Measurements from ENCODE around the gene MORC1. TPM values are rescaled to one million over a fixed set of nuclear protein-coding genes. Genes with fewer than 3 reads are reported as not detected.

MORC1 gene
- total RNA-seq, 1 experiment from 2014 or later = not detected

DNA sequence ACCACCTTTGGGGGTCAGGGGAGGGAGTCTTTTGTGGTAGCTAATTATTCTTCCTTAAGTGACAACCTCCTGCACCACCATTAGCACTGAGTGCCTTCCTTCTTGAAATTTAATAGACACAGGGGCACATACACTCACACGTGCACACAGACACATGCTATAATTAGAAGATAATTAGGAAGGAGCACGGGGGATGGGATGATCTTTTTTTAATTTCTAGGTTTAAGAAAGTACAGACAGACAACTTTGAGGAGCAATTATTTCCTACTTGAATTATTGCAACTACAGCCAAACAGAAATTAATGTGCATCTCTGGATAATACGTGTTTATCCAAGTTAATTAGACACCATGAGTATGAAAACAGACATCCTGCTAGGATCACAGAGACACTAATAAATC, 119.5 kb downstream of the MORC1 start:
- no peak overlapping the region for H3K4me3 ChIP-seq
- no peaks in the 10 kb centered on the region for H3K36me3 ChIP-seq
- H3K9me3 ChIP-seq = no peaks in the 10 kb centered on the region
- no peak for DNase-seq
- H3K27me3 ChIP-seq = peaks cover 2% of the 10 kb centered on the region

DNA sequence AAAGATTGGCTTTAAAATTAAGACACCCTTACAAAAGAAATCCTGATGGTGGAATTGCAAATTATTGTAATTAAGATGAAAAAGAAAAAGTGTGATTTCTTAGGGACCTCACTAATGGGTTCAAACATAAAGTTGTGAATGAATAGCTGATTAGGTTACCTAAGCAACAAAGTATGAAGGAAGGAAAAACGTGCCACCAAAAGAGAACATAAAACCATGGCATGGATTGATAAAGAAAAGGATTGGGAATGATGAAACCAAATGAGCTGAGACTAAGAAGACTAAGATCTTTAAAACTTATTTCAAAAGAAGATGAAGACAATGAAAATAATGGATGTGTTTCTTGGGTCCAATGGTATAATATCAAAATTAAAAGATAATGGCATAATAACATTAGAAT, 132.1 kb downstream of the MORC1 start:
- Histone ChIP-seq H3K9me3 (no peaks in the 10 kb centered on the region), H3K36me3 (no peaks in the 10 kb centered on the region), H3K4me3 (no peak overlapping the region), H3K27me3 (peaks cover 8% of the 10 kb centered on the region)
- DNase-seq = no peak

DNA sequence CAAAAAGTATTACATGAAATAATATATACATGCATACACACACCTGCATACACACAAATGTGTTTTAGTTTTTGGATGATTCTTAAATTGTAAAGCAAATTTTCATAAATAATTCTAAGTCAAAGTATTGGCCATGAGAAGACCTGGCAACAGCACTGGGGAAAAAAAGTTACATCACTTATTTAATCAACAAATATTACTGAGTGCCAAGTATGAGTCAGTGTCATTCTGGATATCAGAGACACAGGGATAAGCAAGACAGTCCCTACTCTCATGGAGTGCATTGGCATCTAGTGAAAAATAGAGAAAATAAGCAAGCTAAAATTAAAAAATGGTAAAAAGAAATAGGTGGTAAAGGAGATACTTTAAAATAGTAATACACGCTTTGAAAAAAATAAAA, 134.9 kb downstream of the MORC1 start:
- H3K27me3 ChIP-seq = peaks cover 8% of the 10 kb centered on the region
- H3K4me3 ChIP-seq = no peak overlapping the region
- H3K9me3 ChIP-seq = no peaks in the 10 kb centered on the region
- no peak for DNase-seq
- H3K36me3 ChIP-seq = no peaks in the 10 kb centered on the region

DNA sequence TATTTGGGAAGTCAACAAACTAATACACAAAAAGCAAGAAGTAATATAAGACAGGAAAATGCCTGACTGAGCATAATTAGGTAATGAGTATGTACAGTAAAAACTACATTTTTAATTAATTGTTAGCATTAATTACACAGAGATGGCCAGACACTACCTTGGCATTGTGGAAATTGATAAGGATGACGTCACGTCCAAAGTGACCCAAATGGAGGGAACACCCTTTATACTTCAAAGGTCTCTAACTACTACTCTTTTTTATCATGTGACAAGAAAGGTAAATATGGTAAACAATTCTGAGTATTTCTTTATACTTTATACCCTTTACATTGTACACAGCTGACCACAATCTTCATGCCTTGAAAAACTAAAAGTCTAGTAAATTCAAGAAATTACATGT, 141.9 kb downstream of the MORC1 start:
- no peak for DNase-seq
- Histone ChIP-seq H3K27me3 (no peaks in the 10 kb centered on the region), H3K4me3 (no peak overlapping the region), H3K9me3 (no peaks in the 10 kb centered on the region), H3K36me3 (no peaks in the 10 kb centered on the region)

DNA sequence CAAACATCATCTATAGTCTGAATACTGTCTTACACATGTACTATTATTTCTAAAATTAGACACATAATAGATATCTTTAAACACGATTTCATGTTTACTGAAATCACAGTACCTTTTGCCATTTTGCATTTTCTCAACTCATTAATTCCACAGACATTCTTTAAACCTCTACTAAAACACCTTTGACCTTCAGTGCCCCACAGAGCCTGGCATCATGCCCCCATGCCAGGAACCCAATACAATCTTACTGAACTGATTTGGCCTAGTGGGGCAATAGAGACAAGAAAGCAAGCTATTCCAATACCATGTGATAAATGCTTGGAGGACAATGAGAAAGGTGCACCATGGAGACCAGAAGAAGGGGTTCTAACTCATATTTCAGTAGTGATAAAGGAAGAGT, 144.9 kb downstream of the MORC1 start:
- Histone ChIP-seq H3K4me3 (no peak overlapping the region), H3K36me3 (no peaks in the 10 kb centered on the region), H3K27me3 (no peaks in the 10 kb centered on the region), H3K9me3 (no peaks in the 10 kb centered on the region)
- DNase-seq = no peak

DNA sequence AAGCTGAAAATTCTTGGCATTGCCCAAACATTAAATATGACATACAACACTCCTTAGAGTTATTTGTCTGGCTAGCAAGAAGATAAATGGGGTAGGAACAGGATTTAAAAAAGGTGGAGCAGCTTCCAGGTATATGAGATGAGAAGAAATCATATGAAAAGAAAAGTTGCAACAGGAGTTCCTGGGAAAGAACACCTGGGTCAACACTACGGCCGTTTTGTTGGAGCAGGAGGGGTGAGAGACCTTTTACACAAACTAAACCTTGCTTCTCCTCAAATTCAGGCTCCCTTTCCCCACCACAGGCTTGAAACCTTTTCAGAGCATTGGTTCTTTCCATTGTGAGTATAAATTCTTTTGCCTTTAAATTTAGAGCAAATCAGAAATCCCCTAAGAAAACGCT, 145.5 kb downstream of the MORC1 start:
- Histone ChIP-seq H3K4me3 (no peak overlapping the region), H3K27me3 (no peaks in the 10 kb centered on the region), H3K9me3 (no peaks in the 10 kb centered on the region), H3K36me3 (no peaks in the 10 kb centered on the region)
- DNase-seq = no peak

DNA sequence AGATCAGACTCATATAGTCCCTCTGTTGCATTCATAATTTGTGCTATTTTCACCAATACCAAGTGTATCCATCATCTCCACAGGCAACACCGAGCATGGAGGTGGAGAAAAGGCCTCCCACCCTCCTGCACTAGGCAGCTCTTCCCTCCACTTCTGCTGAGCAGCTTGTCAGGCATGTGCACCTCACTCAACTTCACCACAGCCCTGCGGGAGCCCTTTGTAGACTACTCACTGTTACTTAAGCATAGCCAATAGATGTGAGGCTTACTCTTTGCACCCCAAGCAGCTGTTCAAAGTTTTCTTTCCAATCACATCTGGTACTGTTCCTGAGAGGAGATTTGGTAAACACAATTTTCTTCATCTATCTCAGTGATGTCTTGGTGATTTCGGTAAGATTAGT, 147.4 kb downstream of the MORC1 start:
- no peak for DNase-seq
- Histone ChIP-seq H3K27me3 (no peaks in the 10 kb centered on the region), H3K4me3 (no peak overlapping the region), H3K36me3 (no peaks in the 10 kb centered on the region), H3K9me3 (no peaks in the 10 kb centered on the region)

DNA sequence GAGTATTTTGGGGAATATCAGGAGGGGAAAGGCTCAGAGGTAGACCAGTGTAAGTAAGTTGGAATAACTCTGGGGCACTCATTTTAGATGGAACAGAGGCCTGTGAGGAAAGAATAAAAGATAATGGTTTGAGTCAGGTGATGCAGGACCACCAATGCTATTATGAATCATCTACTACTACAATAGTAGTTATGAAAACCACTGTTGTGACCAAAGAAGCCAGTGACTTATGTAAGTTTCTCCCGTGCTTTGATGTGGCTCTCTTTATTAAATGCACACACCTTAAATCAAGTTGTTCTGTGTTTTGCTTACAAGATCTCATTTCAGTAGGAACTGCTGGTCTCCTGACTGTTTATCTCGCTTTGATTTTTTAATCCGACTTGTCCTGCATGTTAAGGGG, 151.2 kb downstream of the MORC1 start:
- no peaks in the 10 kb centered on the region for H3K36me3 ChIP-seq
- H3K4me3 ChIP-seq = no peak overlapping the region
- DNase-seq = no peak
- H3K27me3 ChIP-seq = no peaks in the 10 kb centered on the region
- H3K9me3 ChIP-seq = no peaks in the 10 kb centered on the region

DNA sequence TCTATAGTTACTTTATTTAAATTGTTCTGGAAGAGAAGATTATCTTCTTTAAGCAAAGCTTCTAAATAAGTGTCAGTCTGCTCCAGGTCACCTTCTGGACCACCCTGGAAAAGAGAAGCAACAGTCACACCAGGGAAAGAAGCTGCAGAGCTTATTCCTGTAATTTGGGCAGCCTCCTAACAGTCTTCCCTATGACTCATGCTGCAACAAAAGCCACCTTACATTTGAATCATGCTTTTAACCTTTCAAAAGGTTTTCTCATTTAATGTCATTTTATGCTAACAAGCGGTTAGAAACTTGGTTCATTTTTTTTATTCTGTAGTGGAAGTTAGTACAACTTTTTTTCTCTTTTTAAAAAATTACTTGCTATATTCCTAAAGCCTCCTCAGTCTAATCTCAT, 158.9 kb downstream of the MORC1 start:
- Histone ChIP-seq H3K36me3 (no peaks in the 10 kb centered on the region), H3K9me3 (no peaks in the 10 kb centered on the region), H3K4me3 (no peak overlapping the region), H3K27me3 (no peaks in the 10 kb centered on the region)
- no peak for DNase-seq

DNA sequence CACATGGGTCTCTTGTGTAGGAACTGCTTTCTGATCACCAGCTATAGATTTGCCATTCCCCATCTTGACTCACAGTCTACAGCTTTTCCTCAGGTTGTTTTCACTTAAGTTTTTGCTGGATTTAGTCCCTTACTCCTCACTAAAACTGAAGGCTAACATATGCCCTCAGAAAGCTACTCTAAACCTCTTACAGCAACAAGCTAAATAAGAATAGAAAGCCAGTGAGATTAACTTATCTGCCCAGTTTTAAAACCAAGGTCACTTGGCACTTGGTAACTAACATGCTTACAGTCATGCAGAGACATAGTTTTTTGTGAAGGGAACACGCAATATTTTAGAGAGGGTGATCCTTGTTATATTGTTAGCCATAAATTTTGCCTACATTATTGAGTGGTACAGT, 164.2 kb downstream of the MORC1 start, which contains the start of gene GUCA1C:
GUCA1C (minus strand) TSS at position 180 of the 400 bp plus-strand sequence; CDS start at position 63, 117 bp downstream.
- Histone ChIP-seq H3K4me3 (no peak within 1 kb of the TSS), H3K9me3 (no peaks in the 10 kb centered on the region), H3K27me3 (no peaks in the 10 kb centered on the region; the same call in 1 of the 2 replicates), H3K36me3 (no peaks in the 10 kb centered on the region)
- no peak for DNase-seq

DNA sequence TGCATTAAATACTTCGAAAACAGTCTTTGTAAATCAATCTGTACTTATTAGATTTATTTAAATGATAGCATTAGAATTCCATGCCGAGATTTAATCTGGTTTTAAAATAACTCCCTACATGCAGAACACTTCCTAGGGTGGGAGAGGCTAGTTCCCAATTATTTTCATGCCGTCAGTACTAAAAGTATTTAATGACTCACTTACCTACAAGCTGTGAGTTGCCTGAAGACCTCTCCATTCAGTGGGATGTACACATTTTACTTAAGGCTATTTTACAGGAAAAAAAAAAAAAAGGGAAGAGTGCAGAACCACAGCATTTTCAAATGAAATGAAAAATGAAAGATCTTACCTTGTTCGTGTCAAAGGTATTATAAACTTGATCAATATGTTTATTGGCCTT, 164.7 kb downstream of the MORC1 start:
- H3K9me3 ChIP-seq = no peaks in the 10 kb centered on the region
- no peak overlapping the region for H3K4me3 ChIP-seq
- H3K27me3 ChIP-seq = no peaks in the 10 kb centered on the region; the same call in 1 of the 2 replicates
- H3K36me3 ChIP-seq = no peaks in the 10 kb centered on the region
- no peak for DNase-seq

DNA sequence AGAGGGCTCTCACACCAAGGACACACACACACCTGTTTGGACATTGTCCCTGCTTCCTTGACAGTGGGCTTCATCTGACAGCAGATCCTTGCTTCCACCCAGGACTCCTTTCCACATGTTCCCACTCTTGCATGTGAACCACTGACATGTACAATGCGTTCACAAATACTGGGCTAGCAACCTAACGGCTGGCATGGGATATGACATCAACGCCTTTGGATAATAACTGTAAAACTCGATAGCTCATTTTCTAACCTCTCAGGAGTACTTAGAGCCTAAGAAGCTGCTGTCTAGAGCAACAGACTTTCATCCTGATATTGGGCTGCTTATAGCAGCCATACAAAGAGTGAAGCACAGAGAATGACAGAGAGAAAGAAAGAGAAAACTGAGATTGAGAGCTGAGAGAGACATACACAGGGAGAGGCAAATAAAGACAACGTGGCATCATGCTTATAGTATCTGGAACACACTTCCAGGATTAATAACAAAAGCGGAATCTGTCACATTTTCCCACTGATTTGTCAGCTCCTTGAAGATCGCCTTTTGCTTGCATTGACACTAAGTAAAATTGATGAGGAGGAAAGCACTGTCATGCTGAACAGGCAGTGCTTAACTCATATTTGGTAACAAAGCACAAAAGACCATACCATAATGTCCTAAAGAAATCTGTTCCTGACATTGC, 166.0 kb downstream of the MORC1 start:
- Histone ChIP-seq H3K4me3 (no peak overlapping the region), H3K9me3 (no peaks in the 10 kb centered on the region), H3K27me3 (no peaks in the 10 kb centered on the region; the same call in 1 of the 2 replicates), H3K36me3 (no peaks in the 10 kb centered on the region)
- no peak for DNase-seq

DNA sequence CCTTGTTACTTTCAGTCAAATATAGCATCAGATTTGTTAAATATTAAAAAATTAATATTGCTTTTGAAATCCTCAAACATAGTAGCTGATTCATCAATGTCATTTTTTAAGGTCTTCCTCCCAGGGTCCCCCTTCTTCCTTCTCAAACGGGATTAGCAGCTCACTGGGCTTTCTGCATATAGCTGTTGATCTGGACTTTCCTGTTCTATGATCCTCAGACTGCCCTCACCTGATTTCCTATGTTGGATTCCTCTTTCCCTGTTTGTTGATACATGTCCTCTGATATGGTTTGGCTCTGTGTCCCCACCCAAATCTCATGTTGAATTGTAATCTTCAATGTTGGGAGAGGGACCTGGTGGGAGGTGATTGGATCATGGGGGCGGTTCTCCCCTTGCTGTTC, 170.1 kb downstream of the MORC1 start:
- Histone ChIP-seq H3K4me3 (no peak overlapping the region), H3K36me3 (no peaks in the 10 kb centered on the region), H3K9me3 (no peaks in the 10 kb centered on the region), H3K27me3 (no peaks in the 10 kb centered on the region; the same call in 1 of the 2 replicates)
- no peak for DNase-seq

DNA sequence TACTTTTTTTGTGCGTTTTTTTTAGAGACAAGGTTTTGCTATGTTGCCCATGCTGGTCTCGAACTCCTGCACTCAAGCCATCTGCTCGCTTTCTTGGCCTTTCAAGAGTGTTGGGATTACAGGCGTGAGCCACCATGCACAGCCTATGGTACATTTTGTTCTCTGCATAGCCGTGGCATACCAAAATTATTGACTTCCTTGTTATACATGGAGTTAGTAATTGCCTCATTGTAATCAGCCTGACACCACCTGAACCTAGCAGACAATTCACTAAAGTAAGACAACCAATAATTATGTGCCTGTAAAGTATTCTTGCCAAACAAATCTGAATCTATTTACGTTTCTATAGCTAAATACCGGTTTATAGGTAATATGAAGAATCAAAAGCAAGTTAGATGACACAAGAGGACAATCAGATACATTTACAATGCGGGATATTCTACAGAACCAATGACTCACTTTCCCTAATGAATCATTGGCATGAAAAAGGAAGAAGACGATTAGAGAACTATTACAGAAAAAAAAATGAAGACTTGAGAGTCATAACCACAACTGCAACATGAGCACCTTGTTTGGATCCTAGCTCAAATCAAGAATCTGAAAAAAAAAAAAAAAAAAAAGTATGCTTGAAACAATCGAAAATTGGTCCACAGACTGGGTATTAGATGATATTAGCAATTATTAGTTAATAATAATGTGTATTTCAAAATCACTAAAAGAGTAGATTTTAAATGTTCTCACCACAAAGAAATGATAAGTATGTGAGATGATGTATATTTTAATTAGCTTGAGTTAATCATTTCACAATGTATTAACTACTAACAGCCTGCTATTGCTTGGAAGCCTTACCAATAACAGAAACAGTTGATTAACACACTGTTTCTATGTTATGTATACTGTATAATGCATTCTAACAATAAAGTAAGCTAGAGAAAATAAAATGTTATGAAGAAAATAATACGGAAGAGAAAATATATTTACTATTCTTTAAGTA, 171.3 kb downstream of the MORC1 start:
- Histone ChIP-seq H3K27me3 (no peaks in the 10 kb centered on the region), H3K9me3 (no peaks in the 10 kb centered on the region), H3K4me3 (no peak overlapping the region), H3K36me3 (no peaks in the 10 kb centered on the region)
- no peak for DNase-seq

DNA sequence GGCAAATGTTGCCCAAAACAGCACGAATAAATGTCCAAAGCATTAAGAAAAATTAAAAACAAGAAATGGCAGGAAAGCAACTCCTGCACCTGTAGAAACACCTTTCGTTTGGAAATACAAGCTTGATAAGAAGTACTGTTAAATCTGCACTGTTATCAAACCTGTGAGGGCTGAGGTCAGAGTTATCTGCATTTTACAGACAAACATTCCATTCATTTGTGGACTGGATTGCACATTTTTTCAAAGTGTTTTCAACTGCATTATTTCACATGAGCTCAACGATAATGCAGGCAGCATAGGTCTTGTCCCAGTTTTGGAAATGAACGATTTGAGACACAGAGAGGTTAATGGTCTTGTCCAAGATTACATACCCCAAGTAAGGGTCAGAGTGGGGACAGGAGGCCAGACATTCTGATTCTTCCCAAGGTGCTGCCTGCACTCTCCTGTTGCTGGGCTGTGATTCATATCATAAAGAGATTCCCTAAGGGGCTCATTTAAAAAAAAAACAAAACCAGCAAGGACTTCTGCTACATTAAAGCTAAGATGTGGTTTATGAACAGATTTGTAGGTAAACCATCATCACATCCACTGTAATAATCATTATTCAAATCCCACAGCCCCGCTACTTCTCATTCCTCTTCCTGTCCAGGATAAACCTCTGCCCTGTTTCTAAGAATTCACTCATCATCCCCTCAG, 177.2 kb downstream of the MORC1 start:
- H3K4me3 ChIP-seq = no peak overlapping the region
- H3K36me3 ChIP-seq = no peaks in the 10 kb centered on the region
- DNase-seq = no peak
- no peaks in the 10 kb centered on the region for H3K9me3 ChIP-seq
- no peaks in the 10 kb centered on the region for H3K27me3 ChIP-seq

DNA sequence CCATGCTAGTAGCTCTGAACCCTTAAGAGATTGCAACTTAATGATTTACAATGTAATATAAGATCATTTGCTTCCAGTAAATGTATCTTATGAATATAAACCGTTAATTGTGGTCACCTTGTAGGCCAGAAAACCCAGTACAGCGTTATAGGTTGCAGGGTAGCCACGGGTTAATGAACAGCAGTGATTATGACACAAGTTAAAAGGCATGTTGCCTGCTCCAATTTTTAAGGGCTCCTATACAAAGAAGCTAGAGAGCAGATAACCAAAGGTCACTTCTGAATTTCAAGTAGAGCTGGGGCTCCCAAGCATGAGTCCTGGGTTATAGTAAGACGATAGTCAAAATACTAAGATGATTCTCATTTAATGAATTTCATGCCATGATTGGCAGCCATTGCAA, 177.8 kb downstream of the MORC1 start:
- DNase-seq = no peak
- Histone ChIP-seq H3K4me3 (no peak overlapping the region), H3K36me3 (no peaks in the 10 kb centered on the region), H3K27me3 (no peaks in the 10 kb centered on the region), H3K9me3 (no peaks in the 10 kb centered on the region)
